Mesenchymal stem cell (in vitro differentiated cells and primary cell): ENCODE data around the gene TTC23L. TPM values are rescaled to one million over a fixed set of nuclear protein-coding genes. Genes with fewer than 3 reads are reported as not detected.

Source experiments
- DNase-seq: peaks from one replicate; pipeline ENCODE4 v3.0.0-alpha.2; 2013
- H2AFZ ChIP-seq: one replicate; pipeline ENCODE4 v1.6.1; 2013; ENCODE audit warnings: low read depth, mild to moderate bottlenecking, control low read depth, inconsistent platforms, low read length, moderate library complexity
- H2AK5ac ChIP-seq: 2 replicates; pipeline ENCODE4 v1.6.1; 2013; ENCODE audit warnings: low read length, moderate library complexity, mild to moderate bottlenecking, inconsistent platforms; ENCODE audit not compliant: severe bottlenecking
- H2BK120ac ChIP-seq: one replicate; pipeline ENCODE4 v1.6.1; 2013; ENCODE audit warnings: low read depth, mild to moderate bottlenecking, inconsistent platforms, low read length, moderate library complexity
- H2BK12ac ChIP-seq, 2 experiments: one replicate each; pipeline ENCODE4 v1.6.1; 2013; ENCODE audit warnings: inconsistent platforms in 2 of 2, low read length in 2 of 2, mild to moderate bottlenecking in 2 of 2, moderate library complexity in 2 of 2, control low read depth in 1 of 2
- H2BK15ac ChIP-seq: one replicate; pipeline ENCODE4 v1.6.1; 2013; ENCODE audit warnings: mild to moderate bottlenecking, low read depth, inconsistent platforms; ENCODE audit not compliant: poor library complexity, severe bottlenecking
- H2BK5ac ChIP-seq: 2 replicates; pipeline ENCODE4 v1.6.1; 2013; ENCODE audit warnings: low read depth, mild to moderate bottlenecking, low read length, control low read depth, inconsistent platforms; ENCODE audit not compliant: poor library complexity, severe bottlenecking
- H3K14ac ChIP-seq, 2 experiments: one replicate each; pipeline ENCODE4 v1.6.1; 2013; ENCODE audit warnings: inconsistent platforms in 2 of 2, low read length in 2 of 2, control low read depth in 1 of 2, mild to moderate bottlenecking in 1 of 2, moderate library complexity in 1 of 2
- H3K18ac ChIP-seq, 2 experiments: one replicate each; pipeline ENCODE4 v1.6.1; 2013; ENCODE audit warnings: inconsistent platforms in 2 of 2, low read length in 2 of 2, control low read depth in 1 of 2, low read depth in 1 of 2, mild to moderate bottlenecking in 1 of 2
- H3K23ac ChIP-seq, 2 experiments: one replicate each; pipeline ENCODE4 v1.6.1; 2013; ENCODE audit warnings: inconsistent platforms in 2 of 2, low read length in 2 of 2, mild to moderate bottlenecking in 2 of 2, moderate library complexity in 2 of 2, control low read depth in 1 of 2
- H3K27ac ChIP-seq: 2 replicates; pipeline ENCODE4 v1.5.1; 2013; ENCODE audit warnings: mild to moderate bottlenecking, moderate library complexity, low read length, control low read depth, inconsistent platforms; ENCODE audit not compliant: poor library complexity, severe bottlenecking
- H3K27me3 ChIP-seq, 2 experiments: 2 replicates each; pipeline versions ENCODE4 v1.6.1 to v1.7.0; 2013; ENCODE audit warnings: low read length in 2 of 2, mild to moderate bottlenecking in 2 of 2, moderate library complexity in 2 of 2, control low read depth in 1 of 2, inconsistent platforms in 1 of 2; ENCODE audit not compliant: control insufficient read depth in 1 of 2, insufficient read depth in 1 of 2
- H3K36me3 ChIP-seq, 2 experiments: 2 replicates each; pipeline versions ENCODE4 v1.6.1 to v1.7.0; 2013; ENCODE audit warnings: low read length in 2 of 2, control low read depth in 1 of 2, inconsistent platforms in 1 of 2, low read depth in 1 of 2, mild to moderate bottlenecking in 1 of 2; ENCODE audit not compliant: insufficient read depth in 2 of 2, control insufficient read depth in 1 of 2
- H3K4ac ChIP-seq, 2 experiments: one replicate each; pipeline ENCODE4 v1.6.1; 2013; ENCODE audit warnings: inconsistent platforms in 2 of 2, low read length in 2 of 2, mild to moderate bottlenecking in 2 of 2, moderate library complexity in 2 of 2, control low read depth in 1 of 2, low read depth in 1 of 2
- H3K4me1 ChIP-seq: 2 replicates; pipeline ENCODE4 v1.6.1; 2013; ENCODE audit warnings: low read depth, low read length, control low read depth; ENCODE audit not compliant: control insufficient read depth, insufficient read depth
- H3K4me2 ChIP-seq: 2 replicates; pipeline ENCODE4 v1.6.1; 2013; ENCODE audit warnings: low read length, mild to moderate bottlenecking, inconsistent platforms; ENCODE audit not compliant: poor library complexity, severe bottlenecking
- H3K4me3 ChIP-seq, 2 experiments: 2 replicates each; pipeline versions ENCODE4 v1.5.1 to v1.7.0; 2013; ENCODE audit warnings: low read length in 2 of 2, mild to moderate bottlenecking in 2 of 2, control low read depth in 1 of 2, low read depth in 1 of 2; ENCODE audit not compliant: insufficient read depth in 1 of 2
- H3K79me1 ChIP-seq: replicated peaks from 2 replicates; pipeline ENCODE4 v1.6.1; 2013; ENCODE audit warnings: mild to moderate bottlenecking, control low read depth, low read length, inconsistent platforms; ENCODE audit not compliant: poor library complexity, severe bottlenecking
- H3K9ac ChIP-seq: 2 replicates; pipeline ENCODE4 v1.7.0; 2013; ENCODE audit warnings: mild to moderate bottlenecking, low read length, moderate library complexity
- H3K9me3 ChIP-seq: 2 replicates; pipeline ENCODE4 v1.7.0; 2013; ENCODE audit warnings: mild to moderate bottlenecking, low read length; ENCODE audit not compliant: control insufficient read depth
- H4K8ac ChIP-seq: one replicate; pipeline ENCODE4 v1.6.1; 2013; ENCODE audit warnings: inconsistent platforms, mild to moderate bottlenecking, low read length, moderate library complexity
- H4K91ac ChIP-seq: one replicate; pipeline ENCODE4 v1.6.1; 2013; ENCODE audit warnings: mild to moderate bottlenecking, low read length, inconsistent platforms
- WGBS: methylation state at CpG from one replicate; pipeline ENCODE4 v1.1.7; 2013; ENCODE audit warnings: mixed read lengths; 5-methylcytosine and 5-hydroxymethylcytosine counted together
- polyA plus RNA-seq, 2 experiments: library from polyadenylated mRNA; stranded (reverse); fragments of 200-250 nt; gene quantifications; one replicate each; pipeline ENCODE4 v1.2.3, GENCODE V29; 2013

TTC23L gene
- polyA plus RNA-seq (2013, experiment 1 of 2) = 0.03 TPM
- polyA plus RNA-seq (2013, experiment 2 of 2) = 0.18 TPM

- H3K36me3 ChIP-seq = peaks cover 3 to 17% of the 10 kb centered on the region in 2 experiments
- no peak within 1 kb of the TSS for H2BK15ac ChIP-seq
- no peak within 1 kb of the TSS for H2BK120ac ChIP-seq
- WGBS = 4% methylated on average over 73 of the region's 73 CpGs
- H3K27me3 ChIP-seq = no peaks in the 10 kb centered on the region
- H3K4me2 ChIP-seq = peak within 1 kb of the TSS; percentile 72
- peak within 1 kb of the TSS; percentile 85 for H4K91ac ChIP-seq
- H4K8ac ChIP-seq = peak within 1 kb of the TSS; percentile 87
- H2BK5ac ChIP-seq = no peak within 1 kb of the TSS
- peak within 1 kb of the TSS in 1 of 2 experiments; percentile 82 for H2BK12ac ChIP-seq
- peak within 1 kb of the TSS in 1 of 2 experiments; percentile 63 for H3K23ac ChIP-seq
- peak; percentile 92 for DNase-seq
- no peak within 1 kb of the TSS for H2AK5ac ChIP-seq
- peak within 1 kb of the TSS; percentile 69 for H2AFZ ChIP-seq
- H3K4me1 ChIP-seq = peaks cover 3% of the 10 kb centered on the region
- H3K18ac ChIP-seq = peak within 1 kb of the TSS; percentile 72 to 92
- H3K9me3 ChIP-seq = no peaks in the 10 kb centered on the region
- H3K27ac ChIP-seq = peak within 1 kb of the TSS; percentile 9
- H3K9ac ChIP-seq = peak within 1 kb of the TSS; percentile 88
- H3K4ac ChIP-seq = peak within 1 kb of the TSS in 1 of 2 experiments; percentile 69
- no peaks in the 10 kb centered on the region for H3K79me1 ChIP-seq
- peak within 1 kb of the TSS in 1 of 2 experiments; percentile 85 for H3K14ac ChIP-seq
- peak within 1 kb of the TSS; percentile 80 to 86 for H3K4me3 ChIP-seq
These were observed at the start of gene TTC23L for GRCh38 chr5:34838785-34839714. Gene TTC23L, plus strand, starts transcription at chr5:34839164. Its CDS starts 1,508 bp downstream, at chr5:34840672.

GRCh38 chr5:34789639-34790038, 49.3 kb upstream of the TTC23L start:
- H3K4ac ChIP-seq = no peak overlapping the region
- no peak overlapping the region for H4K8ac ChIP-seq
- H3K9ac ChIP-seq = peak overlapping the region; percentile 16
- H3K4me3 ChIP-seq = peak overlapping the region in 1 of 2 experiments; percentile 15
- H3K79me1 ChIP-seq = peaks cover 5% of the 10 kb centered on the region
- no peak overlapping the region for H2BK5ac ChIP-seq
- no peak overlapping the region for H4K91ac ChIP-seq
- no peak overlapping the region for H3K23ac ChIP-seq
- no peaks in the 10 kb centered on the region for H3K27me3 ChIP-seq
- H2BK12ac ChIP-seq = no peak overlapping the region
- H3K9me3 ChIP-seq = peaks cover 5% of the 10 kb centered on the region
- peaks cover 7% of the 10 kb centered on the region for H3K4me1 ChIP-seq
- no peak for DNase-seq
- no peak overlapping the region for H3K18ac ChIP-seq
- no peak overlapping the region for H2AK5ac ChIP-seq
- no peak overlapping the region for H2AFZ ChIP-seq
- H2BK15ac ChIP-seq = no peak overlapping the region
- WGBS = 100% methylated on average over 1 of the region's 2 CpGs
- no peak overlapping the region for H3K27ac ChIP-seq
- H3K14ac ChIP-seq = no peak overlapping the region
- H3K4me2 ChIP-seq = no peak overlapping the region
- H3K36me3 ChIP-seq = peaks cover 11 to 12% of the 10 kb centered on the region in 2 experiments
- no peak overlapping the region for H2BK120ac ChIP-seq

GRCh38 chr5:34790069-34790468, 48.9 kb upstream of the TTC23L start:
- Histone ChIP-seq H4K91ac (no peak overlapping the region), H3K36me3 (peaks cover 12 to 15% of the 10 kb centered on the region in 2 experiments), H4K8ac (no peak overlapping the region), H3K4me3 (no peak overlapping the region), H2BK12ac (no peak overlapping the region), H2AK5ac (no peak overlapping the region), H3K4me2 (no peak overlapping the region), H2BK15ac (no peak overlapping the region), H2AFZ (no peak overlapping the region), H3K27me3 (no peaks in the 10 kb centered on the region), H3K79me1 (peaks cover 9% of the 10 kb centered on the region), H3K4me1 (peaks cover 7% of the 10 kb centered on the region), H2BK120ac (no peak overlapping the region), H3K9ac (peak overlapping the region; percentile 16), H3K4ac (no peak overlapping the region), H3K27ac (no peak overlapping the region), H3K18ac (no peak overlapping the region), H3K9me3 (peaks cover 5% of the 10 kb centered on the region), H3K23ac (no peak overlapping the region), H3K14ac (no peak overlapping the region), H2BK5ac (no peak overlapping the region)
- peak; percentile 18 for DNase-seq
- WGBS = 100% methylated on average over 1 of the region's 1 CpG

GRCh38 chr5:34791761-34792244, 47.2 kb upstream of the TTC23L start:
- WGBS = 69% methylated on average over 4 of the region's 5 CpGs
- Histone ChIP-seq H3K79me1 (peaks cover 10% of the 10 kb centered on the region), H4K8ac (no peak overlapping the region)

More at GRCh38 chr5:34791761-34792244, 47.2 kb upstream of the TTC23L start:
- Histone ChIP-seq H3K36me3 (peaks cover 14 to 26% of the 10 kb centered on the region in 2 experiments), H3K4me2 (no peak overlapping the region), H2AK5ac (no peak overlapping the region), H2BK12ac (peak overlapping the region in 1 of 2 experiments; percentile 65), H3K4me3 (no peak overlapping the region), H3K23ac (peak overlapping the region in 1 of 2 experiments; percentile 54), H2AFZ (no peak overlapping the region), H3K14ac (peak overlapping the region in 1 of 2 experiments; percentile 68), H3K9me3 (peaks cover 5% of the 10 kb centered on the region), H2BK15ac (no peak overlapping the region), H2BK120ac (no peak overlapping the region), H3K27ac (no peak overlapping the region), H3K9ac (no peak overlapping the region), H3K18ac (peak overlapping the region; percentile 6 to 85), H4K91ac (no peak overlapping the region), H3K27me3 (no peaks in the 10 kb centered on the region), H3K4me1 (peaks cover 7% of the 10 kb centered on the region), H2BK5ac (no peak overlapping the region), H3K4ac (no peak overlapping the region)
- DNase-seq = peak; percentile 91
